ENCODE measurements around the gene TAS1R3.
A peak's percentile ranks its signal among the peaks of the same experiment; 100 is the strongest.

TAS1R3 gene

GRCh38 chr1:1329304-1330210, 1.5 kb upstream of the TAS1R3 start:
- Histone ChIP-seq H3K9me3 (ENCODE audit: control insufficient read depth, low read length) (no peaks in the 10 kb centered on the region), H2AK5ac (ENCODE audit: low read length, severe bottlenecking) (no peak overlapping the region), H2BK120ac (ENCODE audit: low read depth, low read length) (no peak overlapping the region), H2BK15ac (ENCODE audit: low read depth, poor library complexity, severe bottlenecking) (no peak overlapping the region), H3K4me1 (ENCODE audit: control insufficient read depth, insufficient read depth, low read depth, low read length) (peaks cover 51% of the 10 kb centered on the region), H3K9ac (ENCODE audit: low read length) (no peak overlapping the region), H3K27ac (ENCODE audit: low read length, poor library complexity, severe bottlenecking) (no peak overlapping the region), H3K4me3 (ENCODE audit: insufficient read depth in 1 of 2, low read depth in 1 of 2, low read length in 2 of 2) (peak overlapping the region in 1 of 2 experiments; percentile 30), H4K91ac (ENCODE audit: low read length) (peak overlapping the region; percentile 83), H3K36me3 (ENCODE audit: control insufficient read depth in 1 of 2, insufficient read depth in 2 of 2, low read depth in 1 of 2, low read length in 2 of 2) (peaks cover 12 to 74% of the 10 kb centered on the region in 2 experiments), H2AFZ (ENCODE audit: low read depth, low read length) (no peak overlapping the region), H3K14ac (ENCODE audit: low read length in 2 of 2) (peak overlapping the region in 1 of 2 experiments; percentile 37), H2BK12ac (ENCODE audit: low read length in 2 of 2) (no peak overlapping the region), H2BK5ac (ENCODE audit: low read depth, low read length, poor library complexity, severe bottlenecking) (no peak overlapping the region), H3K18ac (ENCODE audit: low read depth in 1 of 2, low read length in 2 of 2) (no peak overlapping the region), H3K23ac (ENCODE audit: low read length in 2 of 2) (no peak overlapping the region), H3K27me3 (ENCODE audit: control insufficient read depth in 1 of 2, insufficient read depth in 1 of 2, low read length in 2 of 2) (no peaks in the 10 kb centered on the region), H3K4me2 (ENCODE audit: low read length, poor library complexity, severe bottlenecking) (no peak overlapping the region), H3K4ac (ENCODE audit: low read depth in 1 of 2, low read length in 2 of 2) (no peak overlapping the region), H3K79me1 (replicated peaks; ENCODE audit: low read length, poor library complexity, severe bottlenecking) (peaks cover 13% of the 10 kb centered on the region), H4K8ac (ENCODE audit: low read length) (peak overlapping the region; percentile 24)
- 96% methylated on average over 58 of the region's 58 CpGs for WGBS
- DNase-seq: no peak

- H3K79me1 ChIP-seq (replicated peaks; ENCODE audit: low read length, poor library complexity, severe bottlenecking): peaks cover 13% of the 10 kb centered on the region
- 87% methylated on average over 15 of the region's 15 CpGs for WGBS
- DNase-seq: no peak
Observed at GRCh38 chr1:1330366-1331067, 563 bp upstream of the TAS1R3 start.

DNA sequence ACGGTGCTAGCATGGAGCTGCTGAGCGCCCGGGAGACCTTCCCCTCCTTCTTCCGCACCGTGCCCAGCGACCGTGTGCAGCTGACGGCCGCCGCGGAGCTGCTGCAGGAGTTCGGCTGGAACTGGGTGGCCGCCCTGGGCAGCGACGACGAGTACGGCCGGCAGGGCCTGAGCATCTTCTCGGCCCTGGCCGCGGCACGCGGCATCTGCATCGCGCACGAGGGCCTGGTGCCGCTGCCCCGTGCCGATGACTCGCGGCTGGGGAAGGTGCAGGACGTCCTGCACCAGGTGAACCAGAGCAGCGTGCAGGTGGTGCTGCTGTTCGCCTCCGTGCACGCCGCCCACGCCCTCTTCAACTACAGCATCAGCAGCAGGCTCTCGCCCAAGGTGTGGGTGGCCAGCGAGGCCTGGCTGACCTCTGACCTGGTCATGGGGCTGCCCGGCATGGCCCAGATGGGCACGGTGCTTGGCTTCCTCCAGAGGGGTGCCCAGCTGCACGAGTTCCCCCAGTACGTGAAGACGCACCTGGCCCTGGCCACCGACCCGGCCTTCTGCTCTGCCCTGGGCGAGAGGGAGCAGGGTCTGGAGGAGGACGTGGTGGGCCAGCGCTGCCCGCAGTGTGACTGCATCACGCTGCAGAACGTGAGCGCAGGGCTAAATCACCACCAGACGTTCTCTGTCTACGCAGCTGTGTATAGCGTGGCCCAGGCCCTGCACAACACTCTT, 1.1 kb downstream of the TAS1R3 start:
- H3K9ac ChIP-seq (ENCODE audit: low read length): no peak overlapping the region
- no peak overlapping the region for H3K4me2 ChIP-seq (ENCODE audit: low read length, poor library complexity, severe bottlenecking)
- WGBS: 85% methylated on average over 54 of the region's 57 CpGs
- peak overlapping the region; percentile 29 for H4K8ac ChIP-seq (ENCODE audit: low read length)
- H3K18ac ChIP-seq (ENCODE audit: low read depth in 1 of 2, low read length in 2 of 2): no peak overlapping the region
- no peak overlapping the region for H3K14ac ChIP-seq (ENCODE audit: low read length in 2 of 2)
- H2AFZ ChIP-seq (ENCODE audit: low read depth, low read length): no peak overlapping the region
- peaks cover 9% of the 10 kb centered on the region for H3K79me1 ChIP-seq (replicated peaks; ENCODE audit: low read length, poor library complexity, severe bottlenecking)
- no peak overlapping the region for H3K4ac ChIP-seq (ENCODE audit: low read depth in 1 of 2, low read length in 2 of 2)
- no peak overlapping the region for H2AK5ac ChIP-seq (ENCODE audit: low read length, severe bottlenecking)
- no peak overlapping the region for H2BK120ac ChIP-seq (ENCODE audit: low read depth, low read length)
- no peak overlapping the region for H2BK12ac ChIP-seq (ENCODE audit: low read length in 2 of 2)
- no peak for DNase-seq
- peaks cover 7 to 88% of the 10 kb centered on the region in 2 experiments for H3K36me3 ChIP-seq (ENCODE audit: control insufficient read depth in 1 of 2, insufficient read depth in 2 of 2, low read depth in 1 of 2, low read length in 2 of 2)
- no peak overlapping the region for H3K27ac ChIP-seq (ENCODE audit: low read length, poor library complexity, severe bottlenecking)
- no peak overlapping the region for H2BK5ac ChIP-seq (ENCODE audit: low read depth, low read length, poor library complexity, severe bottlenecking)
- H3K4me1 ChIP-seq (ENCODE audit: control insufficient read depth, insufficient read depth, low read depth, low read length): peaks cover 33% of the 10 kb centered on the region
- H2BK15ac ChIP-seq (ENCODE audit: low read depth, poor library complexity, severe bottlenecking): no peak overlapping the region
- no peaks in the 10 kb centered on the region for H3K27me3 ChIP-seq (ENCODE audit: control insufficient read depth in 1 of 2, insufficient read depth in 1 of 2, low read length in 2 of 2)
- peak overlapping the region; percentile 58 for H4K91ac ChIP-seq (ENCODE audit: low read length)
- H3K9me3 ChIP-seq (ENCODE audit: control insufficient read depth, low read length): no peaks in the 10 kb centered on the region
- no peak overlapping the region for H3K23ac ChIP-seq (ENCODE audit: low read length in 2 of 2)
- no peak overlapping the region for H3K4me3 ChIP-seq (ENCODE audit: insufficient read depth in 1 of 2, low read depth in 1 of 2, low read length in 2 of 2)

More at GRCh38 chr1:1330366-1331067, 563 bp upstream of the TAS1R3 start:
- H3K9me3 ChIP-seq (ENCODE audit: control insufficient read depth, low read length): no peaks in the 10 kb centered on the region
- no peak overlapping the region for H2BK15ac ChIP-seq (ENCODE audit: low read depth, poor library complexity, severe bottlenecking)
- H3K27ac ChIP-seq (ENCODE audit: low read length, poor library complexity, severe bottlenecking): no peak overlapping the region
- H3K14ac ChIP-seq (ENCODE audit: low read length in 2 of 2): no peak overlapping the region
- no peak overlapping the region for H2BK5ac ChIP-seq (ENCODE audit: low read depth, low read length, poor library complexity, severe bottlenecking)
- H3K36me3 ChIP-seq (ENCODE audit: control insufficient read depth in 1 of 2, insufficient read depth in 2 of 2, low read depth in 1 of 2, low read length in 2 of 2): peaks cover 12 to 84% of the 10 kb centered on the region in 2 experiments
- H3K4me3 ChIP-seq (ENCODE audit: insufficient read depth in 1 of 2, low read depth in 1 of 2, low read length in 2 of 2): no peak overlapping the region
- peak overlapping the region; percentile 65 for H3K9ac ChIP-seq (ENCODE audit: low read length)
- H3K23ac ChIP-seq (ENCODE audit: low read length in 2 of 2): no peak overlapping the region
- H3K18ac ChIP-seq (ENCODE audit: low read depth in 1 of 2, low read length in 2 of 2): peak overlapping the region in 1 of 2 experiments; percentile 28
- H2BK12ac ChIP-seq (ENCODE audit: low read length in 2 of 2): no peak overlapping the region
- peak overlapping the region; percentile 18 for H4K91ac ChIP-seq (ENCODE audit: low read length)
- no peak overlapping the region for H2BK120ac ChIP-seq (ENCODE audit: low read depth, low read length)
- no peak overlapping the region for H2AK5ac ChIP-seq (ENCODE audit: low read length, severe bottlenecking)
- no peaks in the 10 kb centered on the region for H3K27me3 ChIP-seq (ENCODE audit: control insufficient read depth in 1 of 2, insufficient read depth in 1 of 2, low read length in 2 of 2)
- peak overlapping the region; percentile 32 for H4K8ac ChIP-seq (ENCODE audit: low read length)
- H3K4me2 ChIP-seq (ENCODE audit: low read length, poor library complexity, severe bottlenecking): peak overlapping the region; percentile 6
- no peak overlapping the region for H2AFZ ChIP-seq (ENCODE audit: low read depth, low read length)
- H3K4me1 ChIP-seq (ENCODE audit: control insufficient read depth, insufficient read depth, low read depth, low read length): peaks cover 44% of the 10 kb centered on the region
- no peak overlapping the region for H3K4ac ChIP-seq (ENCODE audit: low read depth in 1 of 2, low read length in 2 of 2)

Measured in mesenchymal stem cell (in vitro differentiated cells and primary cell).